A549 treated with CpdA at 1 μM for 4 hours (cell line): ENCODE measurements around the gene AKAP5. TPM values are rescaled to one million over a fixed set of nuclear protein-coding genes. Genes with fewer than 3 reads are reported as not detected.

Experiments used
- total RNA-seq: library from RNA; stranded (reverse); fragments of 200-300 nt; extraction: Qiagen RNA extraction; gene quantifications from 5 replicates; pipeline ENCODE4 v1.2.3, GENCODE V29; 2022; ENCODE audit warnings: low read depth

The AKAP5 gene, protein sequence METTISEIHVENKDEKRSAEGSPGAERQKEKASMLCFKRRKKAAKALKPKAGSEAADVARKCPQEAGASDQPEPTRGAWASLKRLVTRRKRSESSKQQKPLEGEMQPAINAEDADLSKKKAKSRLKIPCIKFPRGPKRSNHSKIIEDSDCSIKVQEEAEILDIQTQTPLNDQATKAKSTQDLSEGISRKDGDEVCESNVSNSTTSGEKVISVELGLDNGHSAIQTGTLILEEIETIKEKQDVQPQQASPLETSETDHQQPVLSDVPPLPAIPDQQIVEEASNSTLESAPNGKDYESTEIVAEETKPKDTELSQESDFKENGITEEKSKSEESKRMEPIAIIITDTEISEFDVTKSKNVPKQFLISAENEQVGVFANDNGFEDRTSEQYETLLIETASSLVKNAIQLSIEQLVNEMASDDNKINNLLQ
- total RNA-seq, result 0.25 to 0.44 TPM (median 0.35 TPM) in 5 replicates

DNA sequence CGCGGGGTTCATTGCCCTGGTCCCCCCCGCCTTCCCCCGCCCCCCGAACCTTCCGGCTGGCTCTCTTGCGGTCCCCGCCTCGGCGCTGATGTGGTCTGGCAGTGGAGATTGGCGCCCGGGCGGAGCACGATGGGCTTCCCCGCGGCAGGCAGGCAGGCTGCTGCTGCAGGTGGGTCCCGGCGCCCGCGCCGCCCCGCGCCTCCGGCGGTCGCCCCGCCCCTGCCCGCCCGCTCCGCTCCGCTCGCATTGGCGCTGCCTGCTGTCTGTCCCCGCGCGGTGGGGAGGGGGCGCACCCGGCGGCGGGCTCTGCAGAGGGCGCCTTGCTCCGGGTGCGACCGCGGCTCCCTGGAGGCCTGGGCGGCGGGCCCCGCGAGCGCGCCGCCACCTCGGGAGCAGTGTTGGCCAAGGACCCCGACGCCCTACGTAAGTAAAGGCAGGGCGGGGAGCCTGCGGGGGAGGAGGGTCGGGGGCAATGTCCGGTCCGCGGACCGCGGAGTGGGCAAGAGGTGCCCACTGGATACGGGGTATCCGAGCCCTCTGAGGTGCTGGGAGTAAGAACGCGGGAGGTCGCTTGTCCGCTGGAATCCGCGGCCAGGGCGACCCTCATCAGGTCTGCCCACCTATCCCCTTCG lies at the start of gene AKAP5:
Gene AKAP5, plus strand, starts transcription at position 309 of the 632 bp plus-strand sequence. CDS start 2,896 bp downstream, outside the sequence.

GRCh38 chr14:64503434-64504309 lies 38.4 kb downstream of the AKAP5 start, which contains the start of gene ZBTB25:
TSS of gene ZBTB25 (minus strand) at chr14:64503838. CDS start at chr14:64490533, 13,305 bp downstream.

DNA sequence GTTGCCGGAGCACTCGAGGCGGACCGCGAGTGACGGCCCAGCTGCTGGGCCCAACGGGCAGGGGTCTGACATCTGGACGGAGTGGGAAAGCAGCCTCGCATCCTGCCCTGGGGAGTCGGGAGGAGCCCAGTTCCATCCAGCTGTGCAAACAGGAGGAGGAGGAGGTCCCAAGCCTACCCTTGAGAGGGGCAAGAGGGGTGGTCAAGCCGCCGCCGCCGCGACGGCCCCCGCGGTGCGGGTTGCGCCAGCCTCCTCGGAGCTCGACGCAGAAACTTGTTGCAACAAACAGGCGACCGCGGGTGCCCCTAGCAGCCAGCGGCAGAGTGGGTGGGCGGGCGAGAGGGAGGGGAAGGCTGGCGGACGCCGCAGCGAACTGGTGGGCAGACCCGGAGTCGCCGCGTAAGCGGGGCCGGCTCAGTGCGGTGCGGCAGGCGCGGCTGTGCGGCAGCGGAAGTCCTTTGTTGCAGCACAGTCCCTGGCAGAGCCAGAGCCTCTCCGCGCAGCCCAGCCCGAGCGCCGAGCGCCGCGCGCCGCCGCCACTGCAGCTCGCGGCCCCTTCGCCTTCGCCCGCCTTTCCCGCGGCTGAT lies 39.1 kb downstream of the AKAP5 start, which contains the start of gene ZBTB1:
Gene ZBTB1, plus strand, starts transcription at position 461 of the 587 bp plus-strand sequence. CDS start 16,735 bp downstream, outside the sequence.

Other genes starting within 250 kb of the AKAP5 start
- gene ESR2, start 171.1 kb upstream of the AKAP5 start, total RNA-seq, result 0.09 to 0.12 TPM (median 0.09 TPM) in 3 of 5 replicates, not detected in the others
- 108 to 122 TPM (median 117 TPM) in 5 replicates for gene MTHFD1, start 77.1 kb upstream of the AKAP5 start, total RNA-seq
- 4.0 to 6.7 TPM (median 6.1 TPM) in 5 replicates for gene ZBTB25, start 38.3 kb downstream of the AKAP5 start, total RNA-seq
- gene ZBTB1, start 39.3 kb downstream of the AKAP5 start, total RNA-seq, result 21.2 to 25.2 TPM (median 24.1 TPM) in 5 replicates
- 41.1 to 51.7 TPM (median 45.6 TPM) in 5 replicates for gene HSPA2, start 75.2 kb downstream of the AKAP5 start, total RNA-seq
- gene PPP1R36, start 84.5 kb downstream of the AKAP5 start, total RNA-seq, result 0.25 to 0.59 TPM (median 0.36 TPM) in 5 replicates
- gene PLEKHG3, start 238.9 kb downstream of the AKAP5 start, total RNA-seq, result 34.5 to 53.1 TPM (median 47.4 TPM) in 5 replicates